Transverse colon (tissue), 4 donors: ENCODE data around the gene MEGF11. TPM values are rescaled to one million over a fixed set of nuclear protein-coding genes. Genes with fewer than 3 reads are reported as not detected.

Experiments
- DNase-seq: peaks from one replicate; pipeline ENCODE4 v3.0.0-alpha.2; 2019
- H3K27ac ChIP-seq, 4 donors: fragments of 200-600 bp; sonication (generic); 2 replicates each; pipeline ENCODE4 v1.5.1; 2016 to 2018; ENCODE audit warnings: inconsistent platforms in 4 of 4
- H3K27me3 ChIP-seq: fragments of 200-600 bp; sonication (generic); 2 replicates; pipeline ENCODE4 v1.5.1; 2017; ENCODE audit warnings: inconsistent platforms
- H3K36me3 ChIP-seq, 4 donors: fragments of 200-600 bp; sonication (generic); 2 replicates each; pipeline ENCODE4 v1.5.1; 2017 to 2019; ENCODE audit warnings: inconsistent platforms in 4 of 4
- H3K4me1 ChIP-seq, 4 donors: fragments of 200-600 bp; sonication (generic); 2 replicates each; pipeline ENCODE4 v1.5.1; 2017 to 2020; ENCODE audit warnings: inconsistent platforms in 4 of 4
- H3K4me3 ChIP-seq, 4 donors: fragments of 200-600 bp; sonication (generic); 1 replicate in 1 of 4; 2 replicates in 3 of 4; pipeline versions ENCODE4 v1.5.1 to v1.6.1; 2017 to 2019; ENCODE audit warnings: inconsistent platforms in 4 of 4
- H3K9me3 ChIP-seq, 2 donors: fragments of 200-600 bp; sonication (generic); 2 replicates each; pipeline ENCODE4 v1.5.1; 2017 to 2019; ENCODE audit warnings: inconsistent platforms in 2 of 2
- EP300 ChIP-seq: sonication (generic); formaldehyde crosslinking; IDR thresholded peaks from one replicate; pipeline ENCODE4 v1.6.1; 2017; ENCODE audit warnings: antibody characterized with exemption, low read depth
- POLR2A ChIP-seq: fragments of 450-650 bp; IDR thresholded peaks from one replicate; pipeline ENCODE4 v1.6.1; 2016; ENCODE audit warnings: antibody characterized with exemption, mild to moderate bottlenecking, moderate library complexity
- POLR2AphosphoS5 ChIP-seq, 3 donors: sonication (generic); formaldehyde crosslinking; IDR thresholded peaks; one replicate each; pipeline ENCODE4 v1.6.1; 2016; ENCODE audit warnings: antibody characterized with exemption in 3 of 3
- WGBS, 2 donors: methylation state at CpG; one replicate each; pipeline ENCODE4 v1.1.5; 2018; ENCODE audit warnings: low coverage in 1 of 2; 5-methylcytosine and 5-hydroxymethylcytosine counted together
- in situ Hi-C, 4 donors: fragments of 200-750 bp; cut with MboI; loops; one replicate each; pipeline versions ENCODE4 v1.15.0 to v1.15.1; 2017; ENCODE audit warnings: low sequenced_read_pairs in 3 of 4, low pct_ligation_motif_present in 1 of 4, low pct_unique_long_range_greater_than_20kb in 1 of 4
- intact Hi-C: fragments of 100-400 bp; cut with DNase I; formaldehyde crosslinking; loops from one replicate; pipeline ENCODE4 v1.15.1; 2023; ENCODE audit warnings: low total_unique reads
- total RNA-seq, 4 donors: library from RNA; depleted of rRNA; stranded (reverse); fragments of >200 nt; gene quantifications; one replicate each; pipeline ENCODE4 v1.1.0, GENCODE V29; 2016
- TF ChIP-seq, protein P1 (sequence below), 5 experiments: fragments of 200-600 bp in 3 of 5; fragments of 450-650 bp in 2 of 5; sonication (generic) in 3 of 5; IDR thresholded peaks; 1 replicate in 2 of 5; 2 replicates in 3 of 5; pipeline ENCODE4 v1.5.1; 2016 to 2017; ENCODE audit warnings: antibody characterized with exemption in 5 of 5, inconsistent platforms in 3 of 5, mild to moderate bottlenecking in 2 of 5, moderate library complexity in 1 of 5

MEGF11 gene
- total RNA-seq, 4 donors from 2014 or later = 0.16 TPM; not detected in 3

GRCh38 chr15:66238318-66238717, 15.2 kb downstream of the MEGF11 start:
- peaks cover 16% of the 10 kb centered on the region for H3K27me3 ChIP-seq
- in situ Hi-C loops (no loop called here), intact Hi-C loops (no loop called here)
- H3K4me1 ChIP-seq = no peaks in the 10 kb centered on the region
- H3K4me3 ChIP-seq = no peak overlapping the region
- no peak overlapping the region for H3K27ac ChIP-seq
- TF ChIP-seq POLR2AphosphoS5 (IDR thresholded peaks at IDR 0.05) (no peak), POLR2A (no peak), EP300 (no peak)
- TF ChIP-seq, protein P1, sequence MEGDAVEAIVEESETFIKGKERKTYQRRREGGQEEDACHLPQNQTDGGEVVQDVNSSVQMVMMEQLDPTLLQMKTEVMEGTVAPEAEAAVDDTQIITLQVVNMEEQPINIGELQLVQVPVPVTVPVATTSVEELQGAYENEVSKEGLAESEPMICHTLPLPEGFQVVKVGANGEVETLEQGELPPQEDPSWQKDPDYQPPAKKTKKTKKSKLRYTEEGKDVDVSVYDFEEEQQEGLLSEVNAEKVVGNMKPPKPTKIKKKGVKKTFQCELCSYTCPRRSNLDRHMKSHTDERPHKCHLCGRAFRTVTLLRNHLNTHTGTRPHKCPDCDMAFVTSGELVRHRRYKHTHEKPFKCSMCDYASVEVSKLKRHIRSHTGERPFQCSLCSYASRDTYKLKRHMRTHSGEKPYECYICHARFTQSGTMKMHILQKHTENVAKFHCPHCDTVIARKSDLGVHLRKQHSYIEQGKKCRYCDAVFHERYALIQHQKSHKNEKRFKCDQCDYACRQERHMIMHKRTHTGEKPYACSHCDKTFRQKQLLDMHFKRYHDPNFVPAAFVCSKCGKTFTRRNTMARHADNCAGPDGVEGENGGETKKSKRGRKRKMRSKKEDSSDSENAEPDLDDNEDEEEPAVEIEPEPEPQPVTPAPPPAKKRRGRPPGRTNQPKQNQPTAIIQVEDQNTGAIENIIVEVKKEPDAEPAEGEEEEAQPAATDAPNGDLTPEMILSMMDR (IDR thresholded peaks at IDR 0.05) = no peak
- 92% methylated on average over 5 of the region's 5 CpGs; no CpG with 5 or more reads in 1 of the 2 donors for WGBS, 2 donors
- H3K9me3 ChIP-seq = no peaks in the 10 kb centered on the region
- H3K36me3 ChIP-seq = no peaks in the 10 kb centered on the region
- DNase-seq = no peak

DNA sequence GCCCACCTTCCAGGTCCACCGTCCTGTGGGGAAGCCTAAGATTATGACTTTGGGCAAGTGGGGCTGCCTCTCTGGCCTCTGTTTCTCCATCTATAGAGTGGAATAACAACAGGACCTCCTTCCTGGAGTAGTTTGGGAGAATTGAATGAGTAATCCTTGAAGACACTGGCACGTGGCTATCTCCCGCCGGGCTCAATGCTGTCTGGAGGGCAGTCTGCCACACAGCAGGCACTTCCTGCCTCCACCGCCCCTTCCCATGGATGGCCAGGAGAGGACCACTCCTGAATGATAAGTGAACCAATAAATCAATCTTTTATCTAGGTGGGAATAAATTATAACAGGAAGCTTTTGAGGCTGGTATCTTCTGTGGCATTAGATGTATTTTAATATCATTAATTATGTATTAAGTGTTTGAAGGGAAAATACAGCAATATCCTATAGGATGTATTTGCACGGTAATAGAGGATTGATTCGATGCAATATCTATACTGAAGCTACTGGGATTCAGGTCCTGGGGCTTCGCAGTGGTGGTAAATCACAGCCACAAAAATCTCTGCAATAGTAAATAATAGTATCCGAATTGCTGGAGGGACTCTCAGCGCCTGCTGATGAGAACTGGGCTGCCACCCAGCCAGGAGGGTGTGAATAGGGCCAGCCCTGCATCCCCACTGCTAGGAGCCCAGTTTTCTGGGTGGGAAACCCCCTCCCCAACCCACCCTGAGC, 15.9 kb downstream of the MEGF11 start:
- H3K27ac ChIP-seq = no peak overlapping the region
- intact Hi-C loops = no loop called here

GRCh38 chr15:66236806-66237375, 16.7 kb downstream of the MEGF11 start:
- intact Hi-C loops (no loop called here), in situ Hi-C loops (no loop called here)
- H3K4me1 ChIP-seq = no peaks in the 10 kb centered on the region
- no peak overlapping the region for H3K4me3 ChIP-seq
- H3K27ac ChIP-seq = no peak overlapping the region
- no peak for TF ChIP-seq EP300
- TF ChIP-seq POLR2AphosphoS5 (IDR thresholded peaks at IDR 0.05) = no peak
- 72 to 85% methylated on average over 4 to 12 of the region's 12 CpGs for WGBS, 2 donors
- DNase-seq = no peak
- H3K36me3 ChIP-seq = no peaks in the 10 kb centered on the region
- H3K9me3 ChIP-seq = no peaks in the 10 kb centered on the region
- peaks cover 16% of the 10 kb centered on the region for H3K27me3 ChIP-seq

More for the DNA sequence above, 15.9 kb downstream of the MEGF11 start:
- DNase-seq = no peak
- no peak for TF ChIP-seq EP300
- TF ChIP-seq POLR2A = no peak
- no peak for TF ChIP-seq POLR2AphosphoS5 (IDR thresholded peaks at IDR 0.05)
- TF ChIP-seq, protein P1 (IDR thresholded peaks at IDR 0.05) = no peak
- H3K9me3 ChIP-seq = no peaks in the 10 kb centered on the region
- H3K4me1 ChIP-seq = no peaks in the 10 kb centered on the region
- WGBS, 2 donors = 68 to 74% methylated on average over 7 to 10 of the region's 10 CpGs
- in situ Hi-C loops = no loop called here
- no peaks in the 10 kb centered on the region for H3K36me3 ChIP-seq
- no peak overlapping the region for H3K4me3 ChIP-seq
- peaks cover 16% of the 10 kb centered on the region for H3K27me3 ChIP-seq

- no peaks in the 10 kb centered on the region for H3K36me3 ChIP-seq
- no peak overlapping the region for H3K27ac ChIP-seq
- no peaks in the 10 kb centered on the region for H3K9me3 ChIP-seq
- 57 to 67% methylated on average over 2 of the region's 2 CpGs for WGBS, 2 donors
- peaks cover 16% of the 10 kb centered on the region for H3K27me3 ChIP-seq
- in situ Hi-C loops = no loop called here
- intact Hi-C loops = no loop called here
- no peaks in the 10 kb centered on the region for H3K4me1 ChIP-seq
- no peak for TF ChIP-seq POLR2A
- no peak for TF ChIP-seq POLR2AphosphoS5 (IDR thresholded peaks at IDR 0.05)
- TF ChIP-seq, protein P1 (IDR thresholded peaks at IDR 0.05) = no peak
- TF ChIP-seq EP300 = no peak
- H3K4me3 ChIP-seq = no peak overlapping the region
- DNase-seq = no peak
Measured at GRCh38 chr15:66235866-66236265, 17.7 kb downstream of the MEGF11 start.
